Prostate gland (tissue), 2 donors: ENCODE data around the gene SLC22A4. TPM values are rescaled to one million over a fixed set of nuclear protein-coding genes. Genes with fewer than 3 reads are reported as not detected.
A peak's percentile ranks its signal among the peaks of the same experiment; 100 is the strongest.

Experiments
- DNase-seq: peaks from one replicate; pipeline ENCODE4 v3.0.0-alpha.2; 2019; ENCODE audit warnings: low spot score
- H3K27ac ChIP-seq, 2 donors: fragments of 200-600 bp; sonication (generic); 2 replicates each; pipeline ENCODE4 v1.5.1; 2017 to 2019
- H3K27me3 ChIP-seq: fragments of 200-600 bp; sonication (generic); replicated peaks from 2 replicates; pipeline ENCODE4 v1.5.1; 2019; ENCODE audit not compliant: insufficient read depth
- H3K36me3 ChIP-seq, 2 donors: fragments of 200-600 bp; sonication (generic); 1 replicate in 1 of 2; 2 replicates in 1 of 2; pipeline versions ENCODE4 v1.5.1 to v1.8.1; 2017 to 2019
- H3K4me1 ChIP-seq: fragments of 200-600 bp; sonication (generic); replicated peaks from 2 replicates; pipeline ENCODE4 v1.5.1; 2019
- H3K4me3 ChIP-seq, 2 donors: fragments of 200-600 bp; sonication (generic); 2 replicates each; pipeline ENCODE4 v1.5.1; 2017 to 2019
- H3K9me3 ChIP-seq: fragments of 200-600 bp; sonication (generic); 2 replicates; pipeline ENCODE4 v1.5.1; 2017
- CTCF ChIP-seq, 4 experiments: fragments of 200-600 bp in 2 of 4; fragments of 450-650 bp in 2 of 4; sonication (generic) in 2 of 4; IDR thresholded peaks; 1 replicate in 3 of 4; 2 replicates in 1 of 4; pipeline ENCODE4 v1.5.1; 2016 to 2019; ENCODE audit warnings: antibody characterized with exemption in 4 of 4, mild to moderate bottlenecking in 2 of 4, moderate library complexity in 2 of 4
- POLR2A ChIP-seq: fragments of 450-650 bp; IDR thresholded peaks from one replicate; pipeline ENCODE4 v1.6.1; 2016; ENCODE audit warnings: antibody characterized with exemption, mild to moderate bottlenecking
- POLR2AphosphoS5 ChIP-seq: sonication (generic); formaldehyde crosslinking; IDR thresholded peaks from one replicate; pipeline ENCODE4 v1.6.1; 2017; ENCODE audit warnings: antibody characterized with exemption
- WGBS: methylation state at CpG from one replicate; pipeline ENCODE4 v1.1.5; 2018; 5-methylcytosine and 5-hydroxymethylcytosine counted together
- intact Hi-C: fragments of 100-400 bp; cut with DNase I; formaldehyde crosslinking; loops from one replicate; pipeline ENCODE4 v1.14.2; 2022
- total RNA-seq, 2 donors: library from RNA; depleted of rRNA; stranded (reverse); fragments of >200 nt; gene quantifications; one replicate each; pipeline ENCODE4 v1.1.0, GENCODE V29; 2016

The SLC22A4 gene
- total RNA-seq, 2 donors from 2014 or later: 5.5 to 8.2 TPM

GRCh38 chr5:132260051-132260450, 34.1 kb upstream of the SLC22A4 start:
- H3K36me3 ChIP-seq: no peaks in the 10 kb centered on the region
- no peak for DNase-seq
- peaks cover 16% of the 10 kb centered on the region for H3K4me1 ChIP-seq
- H3K4me3 ChIP-seq: no peak overlapping the region
- 34% methylated on average over 6 of the region's 6 CpGs for WGBS
- intact Hi-C loops: loop anchor here (1.0 to 10.0 kb wide), 2 partner anchors 33 to 625 kb away; partner anchors contain the start of gene RAPGEF6
- no peaks in the 10 kb centered on the region for H3K27me3 ChIP-seq
- TF ChIP-seq POLR2A (peak; percentile 10), CTCF (IDR thresholded peaks at IDR 0.05) (no peak), POLR2AphosphoS5 (peak; percentile 14)
- H3K9me3 ChIP-seq: no peaks in the 10 kb centered on the region
- H3K27ac ChIP-seq: peak overlapping the region; percentile 88 to 91

GRCh38 chr5:132260714-132261551, 33.3 kb upstream of the SLC22A4 start:
- intact Hi-C loops: loop anchor here (1.0 to 10.0 kb wide), 2 partner anchors 32 to 626 kb away; partner anchors contain the start of gene RAPGEF6
- TF ChIP-seq POLR2A: no peak
- H3K4me3 ChIP-seq: no peak overlapping the region
- peaks cover 23% of the 10 kb centered on the region for H3K4me1 ChIP-seq
- H3K9me3 ChIP-seq: no peaks in the 10 kb centered on the region
- H3K27ac ChIP-seq: peak overlapping the region; percentile 88 to 91
- H3K27me3 ChIP-seq: no peaks in the 10 kb centered on the region
- WGBS: 25% methylated on average over 6 of the region's 6 CpGs
- H3K36me3 ChIP-seq: no peaks in the 10 kb centered on the region
- DNase-seq: no peak

DNA sequence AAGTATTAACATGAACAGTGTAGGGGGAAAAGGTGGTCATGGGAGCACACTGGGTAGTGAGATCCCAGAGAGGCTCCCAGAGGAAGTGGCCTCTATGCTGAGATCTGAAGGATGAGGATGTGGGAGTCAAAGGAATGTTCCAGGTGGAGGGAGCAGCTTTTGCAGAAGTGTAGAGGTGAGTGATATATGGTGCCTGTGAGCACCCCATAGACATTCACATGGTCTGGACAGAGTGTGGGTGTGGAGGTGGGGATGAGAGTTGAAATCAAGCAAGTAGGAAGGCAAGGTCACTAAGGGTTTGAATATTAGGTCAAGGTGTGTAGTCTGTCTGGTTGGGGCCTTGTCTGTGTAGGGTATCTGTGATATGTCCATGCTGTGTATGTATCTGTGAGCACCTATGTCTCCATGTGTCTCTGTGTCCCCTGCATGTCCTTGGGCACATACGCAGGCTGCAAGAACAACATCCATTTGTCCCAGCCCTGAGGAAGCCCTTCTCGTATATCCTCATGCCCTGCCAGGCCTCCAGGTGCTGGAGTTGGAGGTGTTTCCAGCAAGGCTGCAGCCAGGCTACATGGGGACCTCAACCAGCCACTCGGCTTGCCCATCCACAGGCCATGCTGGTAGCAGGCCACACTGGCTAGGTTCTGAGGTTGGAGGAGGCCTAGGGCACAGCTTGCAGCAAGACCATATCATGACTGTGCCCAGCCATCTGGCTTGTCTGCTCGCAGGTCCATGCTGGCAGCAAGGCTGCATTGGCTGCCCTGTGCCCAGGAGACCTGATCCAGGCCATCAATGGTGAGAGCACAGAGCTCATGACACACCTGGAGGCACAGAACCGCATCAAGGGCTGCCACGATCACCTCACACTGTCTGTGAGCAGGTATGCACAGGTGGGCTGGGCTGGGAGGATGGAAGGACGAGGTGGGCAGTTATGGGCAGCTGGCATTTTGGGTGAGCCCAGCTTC, 32.0 kb upstream of the SLC22A4 start:
- peaks cover 28% of the 10 kb centered on the region for H3K4me1 ChIP-seq
- WGBS: 92% methylated on average over 7 of the region's 7 CpGs
- intact Hi-C loops: loop anchor here (10.0 kb wide), 1 partner anchor 627 kb away; the partner anchor contains the start of gene RAPGEF6
- H3K27ac ChIP-seq: peak overlapping the region in 1 of 2 donors; percentile 91
- no peaks in the 10 kb centered on the region for H3K9me3 ChIP-seq
- no peaks in the 10 kb centered on the region for H3K27me3 ChIP-seq
- no peak for TF ChIP-seq CTCF (IDR thresholded peaks at IDR 0.05)
- no peak for TF ChIP-seq POLR2A
- no peak for TF ChIP-seq POLR2AphosphoS5
- H3K36me3 ChIP-seq: no peaks in the 10 kb centered on the region
- no peak for DNase-seq
- H3K4me3 ChIP-seq: no peak overlapping the region

DNA sequence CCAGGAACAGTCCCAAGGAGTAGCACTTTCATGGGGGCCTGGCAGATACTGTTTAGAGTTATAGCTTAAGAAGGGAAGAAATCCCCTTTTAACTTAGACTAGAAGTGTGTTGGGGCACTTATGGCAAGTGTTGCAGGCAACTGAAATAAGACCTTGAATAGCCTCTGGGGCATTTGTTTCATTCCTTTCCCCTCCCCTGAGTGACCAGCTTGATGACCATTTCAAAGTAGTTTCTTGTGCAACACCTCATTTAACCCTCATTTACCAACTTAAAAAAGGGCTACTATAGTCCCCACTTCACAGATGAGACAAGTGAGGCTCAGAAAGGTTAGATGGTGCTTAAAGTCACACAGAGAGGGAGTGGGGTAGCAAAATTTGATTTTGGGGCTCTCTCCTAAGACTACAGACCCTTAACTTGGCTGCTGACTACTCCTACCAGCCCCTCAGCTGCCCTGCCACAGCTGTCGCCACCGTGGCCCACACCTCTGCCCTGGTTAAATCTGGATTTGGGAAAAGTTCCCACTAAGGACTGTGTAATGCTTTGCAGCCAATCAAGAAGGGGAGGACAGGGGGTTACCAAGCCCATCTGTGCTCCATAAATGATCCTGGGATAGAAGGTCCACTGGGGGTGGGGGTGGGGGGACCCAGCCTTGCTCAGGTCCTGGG, 31.2 kb upstream of the SLC22A4 start:
- no peak for TF ChIP-seq POLR2AphosphoS5
- no peak for TF ChIP-seq CTCF (IDR thresholded peaks at IDR 0.05)
- TF ChIP-seq POLR2A: no peak

More for the DNA sequence above, 31.2 kb upstream of the SLC22A4 start:
- Histone ChIP-seq H3K4me3 (no peak overlapping the region), H3K9me3 (no peaks in the 10 kb centered on the region), H3K4me1 (peaks cover 28% of the 10 kb centered on the region), H3K27me3 (no peaks in the 10 kb centered on the region), H3K27ac (peak overlapping the region; percentile 63 to 86), H3K36me3 (no peaks in the 10 kb centered on the region)
- 86% methylated on average over 2 of the region's 2 CpGs for WGBS
- intact Hi-C loops: loop anchor here (10.0 kb wide), 1 partner anchor 628 kb away; the partner anchor contains the start of gene RAPGEF6
- no peak for DNase-seq
